NCI-H2227 treated with DMSO at 0.1 percent for 48 hours (cell line): ENCODE results near the gene MAML2.

ENCODE experiments used
- DNase-seq: peaks from one replicate; lab custom pipeline; 2025; lab: John Stamatoyannopoulos, UW

The MAML2 gene

DNA sequence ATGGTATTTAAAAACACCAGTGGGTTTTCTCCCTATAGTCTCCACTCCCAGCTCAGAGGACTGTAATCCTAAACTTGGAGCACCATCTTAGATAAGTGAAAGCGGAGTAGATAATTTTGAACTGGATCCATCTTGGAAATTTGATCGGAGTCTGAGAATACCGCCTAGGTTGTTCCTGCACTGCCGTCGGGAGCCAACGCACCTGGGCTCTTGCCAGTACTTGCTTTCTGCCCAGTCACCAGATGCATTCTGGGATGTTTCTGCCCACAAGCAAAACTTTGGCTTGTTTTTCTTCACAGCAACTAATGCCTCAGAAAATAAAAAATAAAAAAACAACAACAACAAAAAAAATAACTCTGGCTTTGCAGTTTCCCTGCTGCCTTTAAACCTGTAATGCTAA lies 306.1 kb downstream of the MAML2 start:
- DNase-seq, result no peak

DNA sequence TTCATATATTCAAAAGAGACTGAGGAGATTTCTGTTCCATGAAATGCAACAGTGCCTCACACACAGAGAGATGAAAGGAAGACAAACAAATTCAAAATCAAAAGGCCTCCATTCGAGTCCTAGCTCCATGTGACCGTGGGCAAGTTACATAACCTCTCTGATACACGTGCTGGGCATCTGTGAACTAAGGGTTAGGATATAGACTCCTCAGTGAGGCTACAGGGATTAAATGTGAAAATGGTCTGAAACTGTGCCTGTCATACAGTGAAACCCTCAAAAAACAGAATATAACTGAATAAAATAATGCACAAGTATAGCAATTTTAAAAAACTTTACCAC lies 307.3 kb downstream of the MAML2 start:
- no peak for DNase-seq

DNA sequence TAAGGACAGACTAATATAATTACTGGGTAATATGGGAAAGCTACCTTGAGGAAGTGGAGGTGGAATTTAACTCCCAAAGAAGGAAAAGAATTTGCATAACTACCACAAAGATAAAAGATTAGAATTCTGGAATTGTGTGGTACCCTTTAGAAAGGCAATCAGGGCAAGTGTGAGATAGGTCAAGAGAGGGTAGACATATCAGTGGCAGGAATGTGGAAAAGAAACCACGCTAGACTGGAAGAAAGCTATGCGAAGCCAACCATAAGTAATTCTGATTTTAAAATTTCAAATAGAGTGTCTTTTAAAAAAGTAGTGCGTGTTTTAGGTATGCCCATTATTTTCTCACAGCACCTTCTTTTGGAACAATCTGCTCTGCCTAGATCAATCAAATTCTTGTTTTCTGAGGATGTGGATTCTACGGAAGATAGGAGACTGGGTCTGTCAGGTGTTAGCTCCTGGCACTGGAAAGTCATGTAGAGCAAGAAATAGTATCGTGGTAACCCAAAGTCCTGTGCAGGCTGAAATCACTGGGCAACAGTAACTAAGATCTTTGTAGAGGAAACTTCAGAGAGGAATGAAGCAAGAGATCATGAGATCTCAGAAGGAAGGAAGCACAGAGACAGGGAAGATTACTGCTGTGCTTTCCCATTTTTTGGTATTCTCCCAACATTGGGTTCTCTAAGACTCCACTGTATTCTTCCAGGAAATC lies 307.8 kb downstream of the MAML2 start:
- no peak for DNase-seq

DNA sequence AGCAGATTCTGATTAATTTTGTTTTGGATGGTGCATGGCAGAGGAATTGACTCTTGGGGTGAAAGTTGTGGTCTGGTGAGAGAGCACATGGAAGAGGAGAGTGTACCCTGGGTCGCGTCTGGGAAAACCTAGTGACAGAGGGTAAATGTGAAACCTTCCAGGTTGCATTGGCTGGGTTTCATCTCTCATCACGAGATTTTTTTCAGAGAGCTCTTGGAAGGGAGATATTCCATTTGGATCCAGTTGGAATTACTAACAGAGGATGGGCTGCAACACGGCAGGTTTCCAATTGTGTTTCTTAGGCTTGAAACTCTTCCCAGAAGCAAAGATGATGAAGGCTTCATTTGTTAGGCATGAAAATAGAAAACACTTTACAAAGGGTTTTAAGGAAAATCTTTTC lies 309.4 kb downstream of the MAML2 start:
- DNase-seq, result no peak

DNA sequence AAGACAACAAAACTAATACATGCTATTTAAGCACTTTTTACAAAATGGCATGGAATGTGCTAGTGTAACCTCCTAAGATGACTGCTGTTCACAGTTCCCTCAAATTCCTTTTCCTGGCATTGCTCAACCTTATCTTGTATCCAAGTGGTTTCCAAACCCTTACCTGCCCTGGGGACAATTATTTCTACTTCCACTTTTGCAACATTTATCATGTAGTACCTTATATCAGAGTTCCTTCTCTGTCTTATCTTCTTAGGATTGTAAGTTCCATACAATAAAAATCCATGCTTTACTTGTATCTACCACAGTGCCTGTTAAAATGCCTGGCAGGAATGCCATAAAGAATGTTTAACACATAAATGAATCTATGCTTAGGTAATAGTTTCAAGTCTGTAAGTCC lies 309.9 kb downstream of the MAML2 start:
- DNase-seq, result no peak

DNA sequence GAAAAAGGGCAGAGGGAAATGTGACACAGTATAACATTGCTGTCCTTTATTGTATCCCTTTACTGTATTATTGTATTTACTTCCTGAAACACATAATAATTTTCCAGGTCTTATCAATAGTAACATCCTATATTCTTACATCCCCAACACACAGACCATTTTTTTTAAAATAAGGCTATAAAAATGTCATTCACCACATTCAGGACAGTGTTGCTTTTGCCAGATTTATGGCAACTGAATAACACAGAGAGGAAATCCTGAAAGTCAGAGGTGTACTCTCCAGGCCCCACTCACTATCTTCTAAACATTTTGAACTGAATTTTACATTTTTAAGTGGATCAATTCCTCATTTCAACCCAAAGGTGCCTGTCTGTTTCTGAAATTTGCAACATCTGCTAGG lies 314.2 kb downstream of the MAML2 start:
- DNase-seq, result no peak

DNA sequence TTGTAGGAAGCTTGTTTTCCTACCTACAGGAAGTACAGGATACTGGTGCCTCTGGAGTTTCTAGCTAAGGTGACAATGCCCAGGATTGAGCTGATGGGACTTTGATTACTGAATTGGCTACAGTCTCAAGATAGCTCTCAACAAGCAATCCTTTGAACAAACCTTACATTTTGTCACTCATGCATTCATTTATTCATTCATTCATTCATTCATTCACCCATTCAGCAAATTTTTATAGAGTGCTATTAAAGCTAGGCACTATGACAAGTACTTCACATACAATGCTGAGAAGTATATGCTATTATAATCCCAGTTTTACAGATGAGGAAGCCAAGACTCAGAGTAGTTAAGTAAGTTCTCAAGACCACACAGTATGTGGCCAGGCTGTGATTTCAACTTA lies 316.0 kb downstream of the MAML2 start:
- no peak for DNase-seq

DNA sequence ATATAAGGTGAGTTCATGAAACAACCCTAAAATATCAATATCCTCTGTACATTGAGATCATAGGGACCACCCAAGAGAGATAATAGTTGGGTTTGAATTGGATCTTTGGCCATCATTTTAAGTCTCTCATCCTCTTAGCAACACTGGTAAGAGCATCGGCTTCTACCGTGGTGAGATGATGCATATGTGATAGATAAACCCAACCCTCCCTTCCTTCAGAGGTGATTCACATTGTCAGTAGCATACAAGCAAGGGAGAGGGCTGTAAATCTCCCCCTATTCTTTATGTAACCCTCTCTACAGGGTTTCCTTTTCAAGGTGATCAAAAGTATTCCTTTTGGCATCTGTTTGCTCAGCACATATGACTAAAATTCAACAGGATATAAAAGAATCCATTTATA lies 316.7 kb downstream of the MAML2 start:
- no peak for DNase-seq

DNA sequence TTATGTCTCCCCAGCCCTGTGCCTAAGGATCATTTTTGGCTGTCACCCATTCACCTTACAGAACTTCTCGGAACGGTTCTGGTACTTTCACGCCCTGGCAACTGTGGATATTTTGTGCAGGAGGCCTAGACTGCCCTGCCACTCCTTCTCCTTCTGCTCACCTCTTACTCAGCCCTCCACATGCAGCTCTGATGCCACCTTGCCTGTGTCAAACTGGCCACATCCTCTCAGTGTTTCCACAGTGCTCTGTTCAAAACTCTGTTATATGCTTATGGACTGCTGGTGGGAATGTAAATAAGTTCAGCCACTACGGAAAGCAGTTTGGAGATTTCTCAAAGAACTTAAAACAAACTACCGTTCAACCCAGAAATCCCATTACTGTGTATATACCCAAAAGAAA lies 318.3 kb downstream of the MAML2 start:
- DNase-seq, result no peak

DNA sequence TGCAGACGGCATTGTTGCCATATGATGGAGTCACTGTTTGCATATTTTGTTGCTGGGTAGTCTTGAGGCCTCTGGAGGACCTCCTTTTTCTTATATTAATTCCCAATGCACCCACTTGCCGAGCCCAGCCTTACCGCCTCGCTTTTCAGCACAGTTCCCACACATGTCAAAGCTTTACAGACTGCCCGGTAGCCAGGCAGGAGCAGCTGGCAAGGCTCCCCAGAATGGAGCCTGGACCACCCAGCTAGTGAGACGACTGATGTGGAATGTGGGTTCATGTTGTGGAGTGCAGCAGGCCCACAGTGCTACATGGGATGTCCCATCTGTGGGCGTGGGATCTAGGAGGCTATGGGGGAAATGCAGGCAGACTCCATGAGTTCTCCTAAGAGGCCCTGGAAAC lies 319.7 kb downstream of the MAML2 start:
- no peak for DNase-seq

DNA sequence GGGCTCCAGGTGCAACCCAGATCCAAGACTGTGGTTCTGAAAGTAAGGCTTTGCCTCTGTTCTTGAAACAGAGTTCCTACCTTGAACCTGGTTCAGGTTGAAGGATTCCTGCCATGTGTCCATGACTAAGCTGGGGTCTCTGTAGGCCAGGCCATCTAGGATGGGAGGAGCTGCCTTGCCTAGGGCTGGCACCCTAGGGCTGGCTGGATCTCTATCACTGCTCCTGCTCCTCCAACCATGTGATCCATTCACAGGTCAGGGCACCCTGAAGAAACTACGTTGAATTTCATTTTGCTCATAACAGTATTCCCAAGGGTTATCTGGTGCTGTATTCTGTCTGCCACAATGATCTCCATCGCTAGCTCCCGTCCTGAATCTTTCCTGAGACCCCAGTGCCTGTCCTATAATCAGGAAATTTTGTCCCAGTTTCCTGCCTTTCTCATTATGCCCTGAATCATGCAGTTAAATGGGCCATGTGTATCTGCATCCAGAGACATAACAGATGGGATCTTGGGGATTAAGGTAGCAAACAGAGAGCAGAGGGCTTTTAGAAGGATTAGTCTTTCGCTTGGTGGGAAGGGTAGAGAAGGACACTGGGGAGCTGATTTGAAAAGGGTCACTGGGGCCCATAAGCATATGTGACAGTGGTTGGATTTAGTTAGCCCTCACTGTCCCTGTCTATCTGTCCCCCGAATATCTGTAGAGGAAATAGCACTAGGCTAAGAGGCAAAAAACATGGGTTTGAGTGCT lies 320.9 kb downstream of the MAML2 start:
- DNase-seq, result no peak

DNA sequence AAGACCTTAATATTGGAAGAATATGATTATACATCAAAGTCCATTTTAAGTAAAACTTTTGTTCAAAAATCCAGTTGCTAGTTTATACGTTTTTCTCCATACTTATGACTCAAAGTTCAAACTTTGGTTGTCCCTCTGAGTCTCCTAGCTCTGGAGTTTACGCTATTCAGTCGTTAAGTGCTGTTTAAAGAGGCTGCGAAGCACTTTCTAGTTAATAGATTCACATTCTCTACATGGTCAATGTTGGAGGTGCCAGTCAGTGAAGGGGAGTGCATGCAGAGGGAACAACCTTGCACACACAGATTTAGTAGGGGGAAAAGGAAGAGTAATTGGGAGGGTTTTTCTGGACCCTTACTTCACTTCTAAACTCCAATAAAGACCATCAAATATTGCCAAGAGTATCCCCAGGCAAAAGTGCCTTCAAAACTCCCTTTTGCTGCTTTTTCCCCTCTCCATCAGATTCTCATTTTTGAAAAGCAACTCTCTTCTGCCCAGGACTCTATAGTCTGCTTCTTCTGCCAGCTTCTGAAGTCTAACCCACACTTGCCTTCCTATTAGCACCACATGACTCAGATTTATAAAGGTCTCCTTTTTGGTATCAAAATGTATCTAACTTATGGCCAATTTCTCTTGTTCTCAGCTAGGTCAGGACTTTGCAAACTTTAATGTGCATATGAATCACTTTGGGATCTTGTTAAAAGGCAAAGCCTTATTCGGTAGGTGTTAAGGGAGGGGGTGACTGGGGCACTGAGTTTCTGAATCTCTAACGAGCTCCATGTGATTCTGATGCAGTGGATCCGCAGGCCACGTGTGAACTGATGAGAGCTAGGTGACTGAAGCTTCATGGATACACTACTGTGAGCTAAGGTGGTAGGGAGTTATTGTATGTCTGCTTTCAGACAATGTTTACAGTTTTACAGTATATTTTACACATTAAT lies 322.9 kb downstream of the MAML2 start:
- DNase-seq, result no peak

DNA sequence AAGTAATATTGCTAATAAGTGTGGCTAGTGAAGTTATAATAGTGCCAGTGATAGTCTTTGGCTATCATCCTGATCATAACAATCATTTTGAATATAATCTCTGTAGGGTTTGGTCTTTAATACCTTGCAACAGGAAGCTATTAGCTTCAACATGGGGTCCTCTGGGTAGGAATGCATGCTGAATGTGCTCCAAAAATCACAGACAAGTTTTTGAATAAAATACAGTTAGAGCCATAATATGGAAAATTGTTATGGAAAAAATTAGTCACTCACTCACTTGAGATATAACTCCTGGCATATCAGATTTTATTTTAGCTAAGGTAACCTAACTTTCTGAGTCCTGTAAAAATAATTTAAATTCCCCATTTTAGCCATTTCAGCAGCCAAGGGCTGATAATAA lies 323.7 kb downstream of the MAML2 start:
- no peak for DNase-seq

DNA sequence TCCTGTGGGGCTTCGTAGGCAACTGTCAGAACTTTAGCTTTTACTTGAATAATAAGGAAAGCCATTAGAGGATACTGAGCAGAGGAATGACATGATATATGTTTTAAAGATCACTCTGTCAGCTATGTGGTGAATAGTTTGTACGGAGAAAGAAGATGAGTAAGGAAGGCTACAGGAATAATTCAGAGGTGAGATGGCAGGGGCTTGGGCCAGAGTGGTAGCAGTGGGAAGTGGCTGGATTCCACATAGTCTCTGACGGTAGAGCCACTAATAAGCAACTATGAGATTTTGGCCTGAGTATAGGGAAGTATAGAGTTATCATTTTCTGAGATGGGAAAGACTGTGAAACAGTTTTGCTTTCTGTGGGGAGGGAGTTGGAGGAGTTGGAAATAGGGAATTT lies 325.1 kb downstream of the MAML2 start:
- DNase-seq, result no peak

DNA sequence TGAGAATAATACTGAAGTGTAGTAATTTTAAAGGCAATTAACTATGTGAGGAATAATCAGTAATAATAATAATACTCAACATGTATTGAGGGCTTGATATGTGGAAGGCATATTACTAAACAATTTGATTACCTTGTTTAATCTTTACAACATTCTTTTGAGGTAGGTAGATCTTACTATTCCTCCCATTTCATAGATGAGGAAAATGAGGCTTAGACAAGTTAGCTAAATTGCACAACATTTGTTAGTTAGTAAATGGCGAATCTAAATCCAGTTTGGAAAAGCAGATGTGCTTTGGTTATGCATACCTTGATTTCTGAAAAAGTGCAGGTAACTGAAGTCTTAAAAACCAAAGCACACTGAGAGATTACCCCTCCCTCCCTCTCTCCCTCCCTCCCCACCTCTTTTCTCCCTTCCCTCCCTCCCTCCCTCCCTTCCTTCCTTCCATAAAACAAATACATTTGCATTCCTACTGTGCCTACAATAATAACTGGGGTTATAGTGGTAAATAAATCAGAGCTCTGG lies 326.0 kb downstream of the MAML2 start:
- DNase-seq, result no peak

DNA sequence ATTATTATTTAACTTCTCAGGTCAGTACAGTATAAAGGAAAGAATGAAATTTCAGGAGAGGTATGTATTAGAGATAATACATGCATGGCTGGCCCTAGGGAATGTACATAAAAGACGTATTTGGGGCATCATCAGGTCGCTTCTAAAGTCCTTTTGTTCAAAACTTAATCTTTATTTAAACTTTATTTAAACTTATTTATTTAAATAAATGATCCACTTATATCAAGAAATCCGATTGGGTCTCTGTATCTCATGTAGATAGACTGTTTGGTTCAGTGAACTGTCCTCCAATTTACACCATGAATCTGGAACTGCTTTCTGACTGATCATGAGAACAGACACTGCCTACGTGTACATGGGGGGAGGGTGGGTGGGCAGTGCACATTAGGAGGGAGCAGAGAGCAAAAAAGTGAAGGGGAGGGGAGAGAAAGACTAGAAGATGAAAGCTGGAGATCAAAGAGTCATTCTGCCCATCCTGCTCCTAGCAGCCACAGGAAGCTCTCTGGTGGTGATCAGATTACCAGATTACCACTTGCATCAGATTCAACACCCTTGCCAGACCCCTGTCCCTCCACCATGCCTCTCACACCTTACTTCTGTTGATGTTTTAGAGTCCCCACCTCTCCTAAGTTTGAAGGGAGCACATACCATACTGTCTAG lies 327.0 kb downstream of the MAML2 start:
- no peak for DNase-seq

DNA sequence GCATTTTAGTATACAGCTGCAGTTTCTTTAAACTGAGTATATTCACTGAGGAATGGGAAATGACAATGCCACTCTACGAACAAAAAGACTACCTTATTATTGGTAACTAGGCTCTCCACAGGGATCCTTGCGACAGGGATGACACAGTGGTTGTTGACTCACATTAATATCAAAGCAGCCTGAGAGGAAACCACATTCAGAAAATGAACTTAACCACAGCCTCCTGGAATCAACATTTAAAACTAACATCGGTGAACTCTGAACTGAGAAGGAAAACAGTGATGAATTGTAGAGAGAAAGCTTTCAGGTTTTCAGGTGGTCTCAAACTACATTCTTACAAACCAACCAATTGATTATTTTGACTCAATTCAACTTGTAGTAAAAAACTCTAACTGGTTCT lies 328.8 kb downstream of the MAML2 start:
- peak; percentile 25 for DNase-seq

DNA sequence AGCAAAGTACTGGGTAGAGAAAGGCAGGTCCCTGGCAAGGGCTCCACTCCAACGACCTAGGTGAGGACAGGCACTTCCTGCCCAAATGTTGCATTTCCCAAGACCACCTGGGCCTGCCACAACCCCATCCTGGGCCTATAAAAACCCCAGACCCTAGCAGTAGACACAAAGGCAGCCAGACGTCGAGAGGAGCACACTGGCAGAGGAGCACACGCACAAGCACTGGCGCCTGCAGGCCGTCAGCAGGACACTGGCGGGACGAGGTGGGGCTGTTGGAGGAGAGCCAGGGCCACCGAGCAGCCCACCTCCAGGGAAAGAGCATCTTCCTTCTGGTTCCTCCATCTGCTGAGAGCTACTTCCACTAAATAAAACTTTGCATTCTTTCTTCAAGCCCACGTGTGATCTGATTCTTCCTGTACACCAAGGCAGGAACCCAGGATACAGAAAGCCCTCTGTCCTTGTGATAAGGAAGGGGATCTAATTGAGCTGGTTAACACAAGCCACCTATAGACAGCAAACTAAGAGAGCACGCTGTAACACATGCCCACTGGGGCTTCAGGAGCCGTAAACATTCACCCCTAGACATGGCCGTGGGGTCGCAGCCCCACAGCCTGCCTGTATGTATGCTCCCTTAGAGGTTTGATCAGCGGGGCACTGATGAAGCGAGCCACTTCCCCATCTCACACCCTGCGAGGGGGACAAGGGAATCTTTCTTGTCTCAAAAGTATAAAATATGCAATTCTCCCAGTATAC lies 329.4 kb downstream of the MAML2 start:
- peak; percentile 6 for DNase-seq

DNA sequence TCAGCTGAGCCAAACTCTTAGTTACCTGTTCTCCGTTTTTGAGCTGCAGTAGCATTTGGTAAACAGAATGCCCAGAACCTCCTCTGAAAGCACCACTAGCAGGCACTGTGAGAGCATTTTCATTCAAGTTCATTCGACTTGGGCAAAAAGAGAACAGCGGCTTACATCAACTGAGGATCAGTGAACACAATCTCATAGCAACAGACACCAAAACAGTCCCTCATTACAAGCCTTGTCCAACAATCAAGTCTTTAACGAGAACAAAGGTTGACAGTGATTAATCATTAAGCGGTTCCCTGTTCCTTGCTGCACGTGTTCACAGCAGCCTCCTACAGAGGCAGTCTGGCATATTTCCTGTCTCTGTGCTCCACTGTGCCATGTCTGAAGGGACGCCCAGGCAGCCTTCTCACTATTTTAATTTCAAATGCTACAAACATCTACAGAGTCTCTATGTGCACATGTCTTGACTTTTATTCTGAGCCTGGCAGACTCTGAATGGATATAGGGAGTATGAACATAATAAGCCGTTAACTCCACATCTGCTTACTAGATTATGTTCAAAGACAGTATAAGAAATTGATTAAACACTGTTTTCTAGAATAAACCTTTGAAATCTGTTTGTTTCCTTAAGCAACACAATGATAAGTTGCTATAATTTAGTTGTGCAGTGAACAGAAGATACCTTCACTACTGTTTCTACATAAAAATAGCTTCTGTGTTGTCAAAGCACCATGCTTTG lies 330.7 kb downstream of the MAML2 start:
- peak; percentile 22 for DNase-seq

DNA sequence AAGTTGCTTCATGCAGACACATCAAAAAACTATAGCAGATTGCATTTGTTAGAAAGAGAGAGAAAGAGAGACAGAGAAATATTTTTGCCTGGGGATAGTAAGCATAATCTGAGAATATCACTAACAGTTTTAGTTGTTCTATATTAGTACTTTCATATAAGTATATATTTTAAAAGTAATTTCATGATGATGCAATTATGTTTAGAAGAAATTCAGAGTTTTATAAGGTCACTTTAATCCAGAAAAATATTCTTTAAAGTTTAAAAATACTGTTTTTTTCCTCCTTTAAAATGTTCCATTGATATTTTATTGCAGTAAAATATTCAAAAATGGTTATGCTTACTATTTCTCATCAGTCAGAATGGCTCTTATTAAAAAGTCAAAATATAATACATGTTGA lies 332.3 kb downstream of the MAML2 start:
- DNase-seq, result no peak
